K562 (cell line): ENCODE data around the gene PPM1M. TPM values are rescaled to one million over a fixed set of nuclear protein-coding genes. Genes with fewer than 3 reads are reported as not detected.

ENCODE experiments used
- ARID2 ChIP-seq: fragments of 450-650 bp; IDR thresholded peaks from 2 replicates; pipeline ENCODE4 v1.6.1; 2017; ENCODE audit warnings: antibody characterized with exemption, mild to moderate bottlenecking
- BRF2 ChIP-seq: IDR thresholded peaks from 3 replicates; pipeline ENCODE4 v1.6.1; 2011; ENCODE audit warnings: borderline replicate concordance, mild to moderate bottlenecking; ENCODE audit not compliant: insufficient read length, insufficient read depth
- CBX8 ChIP-seq: fragments of 200-600 bp; sonication (generic); IDR thresholded peaks from 2 replicates; pipeline ENCODE4 v1.6.1; 2012; ENCODE audit warnings: borderline replicate concordance, mixed run types, low read depth, mild to moderate bottlenecking, moderate library complexity, mixed read lengths, low read length, control low read depth, inconsistent platforms; ENCODE audit not compliant: poor library complexity, severe bottlenecking; ENCODE audit errors: extremely low read depth
- CHD4 ChIP-seq: fragments of 200-600 bp; sonication (generic); IDR thresholded peaks from 3 replicates; pipeline ENCODE4 v1.6.1; 2012; ENCODE audit warnings: low read depth, mild to moderate bottlenecking, mixed read lengths, low read length, inconsistent platforms; ENCODE audit not compliant: insufficient read depth, insufficient replicate concordance, poor library complexity, severe bottlenecking
- E2F1 ChIP-seq: sonication (generic); formaldehyde crosslinking; IDR thresholded peaks from 2 replicates; pipeline ENCODE4 v1.8.1; 2023; ENCODE audit warnings: mild to moderate bottlenecking, missing genetic modification reagents, moderate library complexity
- HNRNPUL1 ChIP-seq: fragments of 200-400 bp; formaldehyde crosslinking; IDR thresholded peaks from 2 replicates; pipeline ENCODE4 v1.6.1; 2017; ENCODE audit warnings: low read length
- MLX ChIP-seq, 2 experiments: fragments of 450-650 bp in 1 of 2; sonication (generic) in 1 of 2; formaldehyde crosslinking; conservative IDR thresholded peaks; 2 replicates each; pipeline versions ENCODE4 v1.4.0 to v1.8.1; 2020 to 2022; ENCODE audit warnings: mild to moderate bottlenecking in 1 of 2, missing genetic modification reagents in 1 of 2
- MYNN ChIP-seq, 2 experiments: sonication (generic); formaldehyde crosslinking in 1 of 2; IDR thresholded peaks; 2 replicates each; pipeline versions ENCODE4 v1.5.0 to v1.6.1; 2016 to 2020; ENCODE audit warnings: antibody characterized with exemption in 1 of 2, missing genetic modification reagents in 1 of 2
- NCOR1 ChIP-seq: fragments of 450-650 bp; IDR thresholded peaks from 2 replicates; pipeline ENCODE4 v1.6.1; 2016; ENCODE audit warnings: mild to moderate bottlenecking, moderate library complexity
- TARDBP ChIP-seq: fragments of 450-650 bp; IDR thresholded peaks from 2 replicates; pipeline ENCODE4 v1.6.1; 2016
- polyA plus RNA-seq, 8 experiments: library from polyadenylated mRNA; depleted of rRNA in 4 of 8; stranded (reverse) in 5 of 8; unstranded in 3 of 8; fragments of >200 nt; fragmentation: Nextera tagmentation in 2 of 8; fragmentation: Illumina TruSeq in 1 of 8; extraction: Ambion mirVana in 2 of 8; extraction: Trizol in 1 of 8; gene quantifications; 2 replicates each; pipeline versions ENCODE4 v1.2.1 to v1.2.3, GENCODE V29; 2011 to 2014; ENCODE audit warnings: inconsistent platforms in 1 of 8, missing spikeins in 1 of 8
- total RNA-seq, 7 experiments: library from RNA; depleted of rRNA in 6 of 7; stranded (reverse); fragments of >200 nt in 6 of 7; fragmentation: Illumina TruSeq in 2 of 7; extraction: Trizol in 2 of 7; gene quantifications; 2 replicates each; pipeline versions ENCODE4 v1.2.1 to v1.2.3, GENCODE V29; 2011 to 2021; ENCODE audit warnings: low replicate concordance in 1 of 7
- TF ChIP-seq, protein P1 (sequence below): fragments of 450-650 bp; IDR thresholded peaks from 2 replicates; pipeline ENCODE4 v1.6.1; 2016; ENCODE audit warnings: mild to moderate bottlenecking, moderate library complexity

Gene PPM1M
- total and polyA plus RNA-seq, 9 of the 15 experiments (the other 6 are each of a cell fraction or from before 2014, with no cell fraction given), result 1.4 to 9.2 (median 4.4) TPM

DNA sequence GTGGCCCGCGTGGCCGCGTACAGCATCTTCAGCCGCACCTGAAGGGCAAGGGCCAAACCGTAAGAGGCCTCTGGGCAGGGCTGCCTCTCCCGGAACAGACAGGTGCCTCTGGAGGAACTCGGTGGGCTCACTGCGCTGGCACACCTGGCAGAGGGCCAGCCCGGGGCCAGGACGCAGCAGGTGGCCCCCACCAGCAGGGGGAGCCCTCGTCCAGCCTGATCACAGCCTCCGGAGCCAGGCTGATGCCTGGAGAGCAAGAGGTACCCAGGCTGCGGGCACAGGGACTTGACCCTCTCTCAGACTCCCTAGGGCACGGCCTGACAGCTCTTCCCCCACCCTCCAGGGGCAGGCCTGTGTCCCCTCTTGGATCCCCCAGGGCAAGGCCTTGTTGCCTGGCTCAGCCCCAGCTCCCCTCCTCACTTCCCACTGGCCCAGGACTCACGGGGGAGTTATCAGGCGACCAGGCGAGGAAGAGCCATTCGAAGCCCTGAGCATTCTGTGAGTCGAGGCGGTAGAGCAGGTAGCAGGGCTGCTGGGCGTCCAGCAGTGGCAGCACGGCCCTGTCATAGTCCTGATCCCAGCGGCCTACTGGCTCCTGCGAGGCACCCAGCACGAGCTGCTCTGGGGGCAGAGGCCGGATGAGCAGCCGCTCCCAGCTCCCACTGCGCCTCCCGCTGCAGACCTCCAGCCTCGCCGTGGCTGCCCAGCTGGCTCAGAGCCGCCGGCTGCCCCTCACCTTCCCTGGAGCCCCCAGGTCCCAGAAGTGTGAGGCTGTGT, 13.9 kb upstream of the PPM1M start (continued):
- TF ChIP-seq MLX (CRISPR knock-in tag; conservative IDR thresholded peaks at IDR 0.05) (no peak), CBX8 (no peak), MYNN (IDR thresholded peaks at IDR 0.05) (0 out of 2 replicates have a peak, but pooled peaks have one; percentile 30), MYNN (CRISPR knock-in tag; IDR thresholded peaks at IDR 0.05) (no peak), E2F1 (no peak), TARDBP (no peak), CHD4 (no peak), NCOR1 (no peak), BRF2 (no peak), ARID2 (no peak), HNRNPUL1 (no peak)
- TF ChIP-seq, protein P1, sequence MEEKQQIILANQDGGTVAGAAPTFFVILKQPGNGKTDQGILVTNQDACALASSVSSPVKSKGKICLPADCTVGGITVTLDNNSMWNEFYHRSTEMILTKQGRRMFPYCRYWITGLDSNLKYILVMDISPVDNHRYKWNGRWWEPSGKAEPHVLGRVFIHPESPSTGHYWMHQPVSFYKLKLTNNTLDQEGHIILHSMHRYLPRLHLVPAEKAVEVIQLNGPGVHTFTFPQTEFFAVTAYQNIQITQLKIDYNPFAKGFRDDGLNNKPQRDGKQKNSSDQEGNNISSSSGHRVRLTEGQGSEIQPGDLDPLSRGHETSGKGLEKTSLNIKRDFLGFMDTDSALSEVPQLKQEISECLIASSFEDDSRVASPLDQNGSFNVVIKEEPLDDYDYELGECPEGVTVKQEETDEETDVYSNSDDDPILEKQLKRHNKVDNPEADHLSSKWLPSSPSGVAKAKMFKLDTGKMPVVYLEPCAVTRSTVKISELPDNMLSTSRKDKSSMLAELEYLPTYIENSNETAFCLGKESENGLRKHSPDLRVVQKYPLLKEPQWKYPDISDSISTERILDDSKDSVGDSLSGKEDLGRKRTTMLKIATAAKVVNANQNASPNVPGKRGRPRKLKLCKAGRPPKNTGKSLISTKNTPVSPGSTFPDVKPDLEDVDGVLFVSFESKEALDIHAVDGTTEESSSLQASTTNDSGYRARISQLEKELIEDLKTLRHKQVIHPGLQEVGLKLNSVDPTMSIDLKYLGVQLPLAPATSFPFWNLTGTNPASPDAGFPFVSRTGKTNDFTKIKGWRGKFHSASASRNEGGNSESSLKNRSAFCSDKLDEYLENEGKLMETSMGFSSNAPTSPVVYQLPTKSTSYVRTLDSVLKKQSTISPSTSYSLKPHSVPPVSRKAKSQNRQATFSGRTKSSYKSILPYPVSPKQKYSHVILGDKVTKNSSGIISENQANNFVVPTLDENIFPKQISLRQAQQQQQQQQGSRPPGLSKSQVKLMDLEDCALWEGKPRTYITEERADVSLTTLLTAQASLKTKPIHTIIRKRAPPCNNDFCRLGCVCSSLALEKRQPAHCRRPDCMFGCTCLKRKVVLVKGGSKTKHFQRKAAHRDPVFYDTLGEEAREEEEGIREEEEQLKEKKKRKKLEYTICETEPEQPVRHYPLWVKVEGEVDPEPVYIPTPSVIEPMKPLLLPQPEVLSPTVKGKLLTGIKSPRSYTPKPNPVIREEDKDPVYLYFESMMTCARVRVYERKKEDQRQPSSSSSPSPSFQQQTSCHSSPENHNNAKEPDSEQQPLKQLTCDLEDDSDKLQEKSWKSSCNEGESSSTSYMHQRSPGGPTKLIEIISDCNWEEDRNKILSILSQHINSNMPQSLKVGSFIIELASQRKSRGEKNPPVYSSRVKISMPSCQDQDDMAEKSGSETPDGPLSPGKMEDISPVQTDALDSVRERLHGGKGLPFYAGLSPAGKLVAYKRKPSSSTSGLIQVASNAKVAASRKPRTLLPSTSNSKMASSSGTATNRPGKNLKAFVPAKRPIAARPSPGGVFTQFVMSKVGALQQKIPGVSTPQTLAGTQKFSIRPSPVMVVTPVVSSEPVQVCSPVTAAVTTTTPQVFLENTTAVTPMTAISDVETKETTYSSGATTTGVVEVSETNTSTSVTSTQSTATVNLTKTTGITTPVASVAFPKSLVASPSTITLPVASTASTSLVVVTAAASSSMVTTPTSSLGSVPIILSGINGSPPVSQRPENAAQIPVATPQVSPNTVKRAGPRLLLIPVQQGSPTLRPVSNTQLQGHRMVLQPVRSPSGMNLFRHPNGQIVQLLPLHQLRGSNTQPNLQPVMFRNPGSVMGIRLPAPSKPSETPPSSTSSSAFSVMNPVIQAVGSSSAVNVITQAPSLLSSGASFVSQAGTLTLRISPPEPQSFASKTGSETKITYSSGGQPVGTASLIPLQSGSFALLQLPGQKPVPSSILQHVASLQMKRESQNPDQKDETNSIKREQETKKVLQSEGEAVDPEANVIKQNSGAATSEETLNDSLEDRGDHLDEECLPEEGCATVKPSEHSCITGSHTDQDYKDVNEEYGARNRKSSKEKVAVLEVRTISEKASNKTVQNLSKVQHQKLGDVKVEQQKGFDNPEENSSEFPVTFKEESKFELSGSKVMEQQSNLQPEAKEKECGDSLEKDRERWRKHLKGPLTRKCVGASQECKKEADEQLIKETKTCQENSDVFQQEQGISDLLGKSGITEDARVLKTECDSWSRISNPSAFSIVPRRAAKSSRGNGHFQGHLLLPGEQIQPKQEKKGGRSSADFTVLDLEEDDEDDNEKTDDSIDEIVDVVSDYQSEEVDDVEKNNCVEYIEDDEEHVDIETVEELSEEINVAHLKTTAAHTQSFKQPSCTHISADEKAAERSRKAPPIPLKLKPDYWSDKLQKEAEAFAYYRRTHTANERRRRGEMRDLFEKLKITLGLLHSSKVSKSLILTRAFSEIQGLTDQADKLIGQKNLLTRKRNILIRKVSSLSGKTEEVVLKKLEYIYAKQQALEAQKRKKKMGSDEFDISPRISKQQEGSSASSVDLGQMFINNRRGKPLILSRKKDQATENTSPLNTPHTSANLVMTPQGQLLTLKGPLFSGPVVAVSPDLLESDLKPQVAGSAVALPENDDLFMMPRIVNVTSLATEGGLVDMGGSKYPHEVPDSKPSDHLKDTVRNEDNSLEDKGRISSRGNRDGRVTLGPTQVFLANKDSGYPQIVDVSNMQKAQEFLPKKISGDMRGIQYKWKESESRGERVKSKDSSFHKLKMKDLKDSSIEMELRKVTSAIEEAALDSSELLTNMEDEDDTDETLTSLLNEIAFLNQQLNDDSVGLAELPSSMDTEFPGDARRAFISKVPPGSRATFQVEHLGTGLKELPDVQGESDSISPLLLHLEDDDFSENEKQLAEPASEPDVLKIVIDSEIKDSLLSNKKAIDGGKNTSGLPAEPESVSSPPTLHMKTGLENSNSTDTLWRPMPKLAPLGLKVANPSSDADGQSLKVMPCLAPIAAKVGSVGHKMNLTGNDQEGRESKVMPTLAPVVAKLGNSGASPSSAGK, result no peak
